Measurements from ENCODE around the gene KSR2.

DNA sequence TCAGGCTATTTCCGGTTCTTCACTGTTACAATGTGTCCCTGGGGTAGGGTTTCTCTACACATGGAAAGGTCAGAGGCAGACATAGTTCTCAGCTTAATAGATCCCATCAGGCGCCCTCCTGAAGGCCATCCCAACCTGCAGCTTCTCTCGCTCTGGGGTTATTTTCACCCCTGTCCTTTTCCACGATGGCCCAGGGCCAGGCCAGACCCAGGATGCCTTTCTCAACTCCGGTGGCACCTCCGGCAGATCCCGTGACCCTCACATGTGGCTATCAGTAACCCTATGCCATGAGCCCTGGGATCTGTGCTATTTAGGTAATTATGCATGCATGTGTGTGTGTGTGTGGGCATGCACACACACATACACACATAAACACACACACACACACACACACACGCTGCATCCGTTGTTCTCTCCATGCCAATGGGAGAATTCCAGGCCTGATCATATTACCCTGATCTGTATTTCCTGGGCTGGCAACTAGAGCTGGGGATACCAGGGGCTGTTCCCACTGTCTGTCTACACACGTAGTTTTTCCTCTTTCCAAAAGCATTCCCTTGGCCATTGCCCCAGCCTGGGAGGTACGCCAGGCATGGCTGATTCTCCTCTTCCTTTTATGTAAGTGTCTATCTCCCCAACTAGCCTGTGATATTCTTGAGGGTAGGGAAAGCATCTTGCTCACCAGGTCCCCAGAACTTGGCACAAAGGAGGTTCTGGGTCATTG lies 556.2 kb downstream of the KSR2 start:
- TF ChIP-seq EP300 (IDR thresholded peaks at IDR 0.05) (no peak), POLR2A (IDR thresholded peaks at IDR 0.05; ENCODE audit: low read depth) (no peak), POLR2AphosphoS5 (IDR thresholded peaks at IDR 0.05) (no peak)
- TF ChIP-seq, protein P1, sequence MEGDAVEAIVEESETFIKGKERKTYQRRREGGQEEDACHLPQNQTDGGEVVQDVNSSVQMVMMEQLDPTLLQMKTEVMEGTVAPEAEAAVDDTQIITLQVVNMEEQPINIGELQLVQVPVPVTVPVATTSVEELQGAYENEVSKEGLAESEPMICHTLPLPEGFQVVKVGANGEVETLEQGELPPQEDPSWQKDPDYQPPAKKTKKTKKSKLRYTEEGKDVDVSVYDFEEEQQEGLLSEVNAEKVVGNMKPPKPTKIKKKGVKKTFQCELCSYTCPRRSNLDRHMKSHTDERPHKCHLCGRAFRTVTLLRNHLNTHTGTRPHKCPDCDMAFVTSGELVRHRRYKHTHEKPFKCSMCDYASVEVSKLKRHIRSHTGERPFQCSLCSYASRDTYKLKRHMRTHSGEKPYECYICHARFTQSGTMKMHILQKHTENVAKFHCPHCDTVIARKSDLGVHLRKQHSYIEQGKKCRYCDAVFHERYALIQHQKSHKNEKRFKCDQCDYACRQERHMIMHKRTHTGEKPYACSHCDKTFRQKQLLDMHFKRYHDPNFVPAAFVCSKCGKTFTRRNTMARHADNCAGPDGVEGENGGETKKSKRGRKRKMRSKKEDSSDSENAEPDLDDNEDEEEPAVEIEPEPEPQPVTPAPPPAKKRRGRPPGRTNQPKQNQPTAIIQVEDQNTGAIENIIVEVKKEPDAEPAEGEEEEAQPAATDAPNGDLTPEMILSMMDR (IDR thresholded peaks at IDR 0.05), result no peak
